NOMO-1 treated with dmso at 0.1 percent for 144 hours (cell line): ENCODE results near the gene RBM4.
"Not testable (repeated sequence)": the region's sequence is repeated elsewhere in the genome, so short reads cannot be mapped to it uniquely, and the experiment has no call there.

ENCODE experiments used
- DNase-seq: peaks from one replicate; lab custom pipeline; 2025; ENCODE audit not compliant: unreplicated experiment; lab: John Stamatoyannopoulos, UW

RBM4 gene

DNA sequence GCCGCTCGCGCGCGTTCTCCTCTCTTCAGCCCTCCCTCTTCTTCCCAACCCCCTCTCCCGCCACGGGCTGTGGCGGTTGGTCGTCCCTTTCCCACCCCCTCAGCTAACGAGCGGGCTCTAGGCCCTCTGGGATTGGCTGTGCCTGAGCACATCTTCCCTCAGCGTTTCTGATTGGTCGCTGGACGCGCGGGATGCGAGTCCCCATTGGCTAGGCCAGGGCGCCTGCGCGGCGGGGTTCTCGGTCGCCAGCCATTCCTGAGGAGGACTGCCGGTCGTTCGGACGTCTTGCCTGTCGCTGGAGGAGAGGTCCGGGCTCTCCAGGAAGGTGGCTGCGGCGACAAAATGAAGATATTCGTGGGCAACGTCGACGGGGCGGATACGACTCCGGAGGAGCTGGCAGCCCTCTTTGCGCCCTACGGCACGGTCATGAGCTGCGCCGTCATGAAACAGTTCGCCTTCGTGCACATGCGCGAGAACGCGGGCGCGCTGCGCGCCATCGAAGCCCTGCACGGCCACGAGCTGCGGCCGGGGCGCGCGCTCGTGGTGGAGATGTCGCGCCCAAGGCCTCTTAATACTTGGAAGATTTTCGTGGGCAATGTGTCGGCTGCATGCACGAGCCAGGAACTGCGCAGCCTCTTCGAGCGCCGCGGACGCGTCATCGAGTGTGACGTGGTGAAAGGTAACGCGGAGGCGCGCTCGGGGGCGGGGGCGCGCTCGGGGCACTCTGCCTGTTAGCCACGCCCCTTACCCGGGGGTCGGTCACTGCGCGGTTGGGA, 21.9 kb upstream of the RBM4 start, which contains the start of gene RBM14:
RBM14 (plus strand) TSS at position 252 of the 776 bp plus-strand sequence; CDS start at position 343, 91 bp downstream.
- peak; percentile 98 for DNase-seq

DNA sequence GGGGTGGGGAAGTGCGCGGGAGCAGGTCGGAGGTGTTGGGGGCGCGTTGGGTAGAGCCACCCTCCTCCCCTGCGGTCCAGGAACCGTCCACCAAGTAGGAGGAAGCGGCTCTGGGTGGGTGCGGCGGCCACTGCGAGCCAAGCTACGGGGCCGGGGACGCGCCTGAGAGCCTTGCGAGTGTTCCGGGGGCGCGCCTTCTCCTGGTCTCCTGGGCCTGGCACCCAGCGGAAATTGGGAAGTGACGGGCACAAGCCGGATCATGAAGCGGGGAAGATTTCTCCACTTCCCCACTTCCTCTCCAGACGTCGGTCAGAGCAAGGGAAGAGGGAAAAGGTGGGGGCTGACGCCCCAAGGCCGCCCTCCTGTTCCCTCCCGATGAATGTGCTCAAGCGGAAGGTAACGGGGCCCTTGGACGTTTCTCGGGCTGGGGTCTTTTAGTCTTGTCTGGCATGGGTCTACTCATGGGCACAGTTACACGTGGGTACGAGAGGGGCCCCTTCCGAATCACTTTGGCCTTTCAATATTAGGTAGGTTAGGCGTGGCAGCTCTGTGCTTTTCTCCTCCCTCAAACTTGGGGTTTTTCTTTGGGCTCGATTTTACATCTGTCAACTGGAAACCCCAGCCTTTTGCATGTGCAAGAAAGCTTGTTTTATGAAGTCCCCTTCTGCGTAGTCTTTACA, 21.2 kb upstream of the RBM4 start:
- DNase-seq = no peak

DNA sequence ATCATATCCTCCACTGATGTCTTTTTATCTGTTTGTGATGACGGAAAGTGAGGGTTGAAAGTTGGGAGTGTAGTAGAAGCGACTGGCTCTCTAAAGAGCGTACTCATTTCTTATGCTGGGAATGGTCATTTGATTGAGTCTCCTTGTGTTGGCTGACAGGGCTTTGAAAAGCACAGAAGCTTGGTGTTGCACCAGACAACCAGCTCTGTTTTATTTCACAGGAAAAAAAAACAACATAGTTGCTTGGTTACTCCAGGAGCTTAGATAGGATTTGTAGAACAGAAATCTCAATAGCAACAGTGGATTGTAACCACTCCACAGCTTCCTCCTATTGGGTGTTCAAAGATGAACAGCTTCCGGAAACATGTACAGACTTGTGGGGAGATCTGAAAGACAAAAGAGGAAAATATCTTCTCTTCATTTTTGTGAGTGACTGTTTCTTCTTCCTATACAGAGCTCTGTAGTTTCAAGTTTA, 19.4 kb upstream of the RBM4 start:
- peak; percentile 39 for DNase-seq

DNA sequence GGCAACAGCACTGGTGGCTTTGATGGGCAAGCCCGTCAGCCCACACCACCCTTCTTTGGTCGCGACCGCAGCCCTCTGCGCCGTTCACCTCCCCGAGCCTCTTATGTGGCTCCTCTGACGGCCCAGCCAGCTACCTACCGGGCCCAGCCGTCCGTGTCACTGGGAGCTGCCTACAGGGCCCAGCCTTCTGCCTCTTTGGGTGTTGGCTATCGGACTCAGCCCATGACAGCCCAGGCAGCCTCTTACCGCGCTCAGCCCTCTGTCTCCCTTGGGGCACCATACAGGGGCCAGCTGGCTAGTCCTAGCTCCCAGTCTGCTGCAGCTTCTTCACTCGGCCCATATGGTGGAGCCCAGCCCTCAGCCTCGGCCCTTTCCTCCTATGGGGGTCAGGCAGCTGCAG, 14.1 kb upstream of the RBM4 start:
- no peak for DNase-seq

DNA sequence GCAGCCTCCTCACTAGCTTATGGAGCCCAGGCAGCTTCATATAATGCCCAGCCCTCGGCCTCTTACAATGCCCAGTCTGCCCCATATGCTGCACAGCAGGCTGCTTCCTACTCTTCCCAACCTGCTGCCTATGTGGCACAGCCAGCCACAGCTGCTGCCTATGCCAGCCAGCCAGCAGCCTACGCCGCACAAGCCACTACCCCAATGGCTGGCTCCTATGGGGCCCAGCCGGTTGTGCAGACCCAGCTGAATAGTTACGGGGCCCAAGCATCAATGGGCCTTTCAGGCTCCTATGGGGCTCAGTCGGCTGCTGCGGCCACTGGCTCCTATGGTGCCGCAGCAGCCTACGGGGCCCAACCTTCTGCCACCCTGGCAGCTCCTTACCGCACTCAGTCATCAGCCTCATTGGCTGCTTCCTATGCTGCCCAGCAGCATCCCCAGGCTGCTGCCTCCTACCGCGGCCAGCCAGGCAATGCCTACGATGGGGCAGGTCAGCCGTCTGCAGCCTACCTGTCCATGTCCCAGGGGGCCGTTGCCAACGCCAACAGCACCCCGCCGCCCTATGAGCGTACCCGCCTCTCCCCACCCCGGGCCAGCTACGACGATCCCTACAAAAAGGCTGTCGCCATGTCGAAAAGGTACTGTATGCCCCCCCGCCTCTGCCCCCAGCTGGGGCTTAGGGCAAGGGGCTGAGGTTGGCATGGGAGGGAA, 13.3 kb upstream of the RBM4 start:
- DNase-seq = no peak

DNA sequence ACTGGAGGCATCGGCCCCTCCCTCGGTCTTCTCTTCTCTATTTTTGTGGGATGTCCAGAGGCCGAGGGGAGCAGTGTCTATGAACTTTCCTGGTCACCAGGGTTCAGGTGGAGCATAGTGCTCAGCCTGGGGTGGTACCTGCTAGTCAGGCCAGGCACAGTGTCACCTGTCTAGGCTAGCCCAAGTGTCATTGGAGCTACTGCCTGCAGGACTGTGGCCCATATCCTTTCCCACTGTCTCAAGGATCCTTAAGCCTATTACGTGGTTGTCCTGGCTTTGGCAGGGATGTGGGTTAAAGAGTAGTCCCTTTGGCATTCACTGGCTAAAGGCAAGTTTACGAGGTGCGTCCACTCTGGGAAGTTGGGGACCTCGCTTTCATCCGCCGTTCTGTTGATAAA, 12.8 kb upstream of the RBM4 start:
- DNase-seq = no peak

DNA sequence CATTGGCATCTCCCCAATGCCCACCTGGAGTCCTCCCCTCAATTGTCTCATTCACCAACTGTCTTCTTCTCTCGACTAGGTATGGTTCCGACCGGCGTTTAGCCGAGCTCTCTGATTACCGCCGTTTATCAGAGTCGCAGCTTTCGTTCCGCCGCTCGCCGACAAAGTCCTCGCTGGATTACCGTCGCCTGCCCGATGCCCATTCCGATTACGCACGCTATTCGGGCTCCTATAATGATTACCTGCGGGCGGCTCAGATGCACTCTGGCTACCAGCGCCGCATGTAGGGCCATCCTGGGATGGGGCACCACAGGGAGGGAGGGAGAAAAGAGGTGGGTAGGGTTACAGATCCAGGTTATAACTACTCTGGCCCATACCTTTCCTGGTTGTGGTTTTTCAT, 12.1 kb upstream of the RBM4 start:
- DNase-seq = no peak

DNA sequence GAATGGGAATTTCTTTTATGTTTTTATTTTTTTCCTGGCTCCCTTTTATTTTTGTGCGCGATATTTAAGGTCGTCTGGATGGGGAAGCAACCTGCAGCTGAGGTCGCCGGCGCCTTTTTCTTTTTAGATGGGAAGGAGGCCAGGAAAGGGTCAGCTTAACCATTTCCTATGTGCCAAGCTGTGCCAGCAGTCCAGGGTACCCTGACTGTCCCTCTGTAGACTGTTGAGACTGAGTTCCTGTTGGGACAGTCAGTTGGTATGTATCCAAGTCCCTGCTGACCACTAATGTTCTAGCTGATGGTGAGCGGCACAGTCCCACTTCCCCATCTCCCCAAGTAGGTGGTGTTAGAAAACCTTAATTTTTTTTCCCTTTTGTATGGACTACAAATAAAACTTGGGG, 11.6 kb upstream of the RBM4 start:
- DNase-seq = no peak

DNA sequence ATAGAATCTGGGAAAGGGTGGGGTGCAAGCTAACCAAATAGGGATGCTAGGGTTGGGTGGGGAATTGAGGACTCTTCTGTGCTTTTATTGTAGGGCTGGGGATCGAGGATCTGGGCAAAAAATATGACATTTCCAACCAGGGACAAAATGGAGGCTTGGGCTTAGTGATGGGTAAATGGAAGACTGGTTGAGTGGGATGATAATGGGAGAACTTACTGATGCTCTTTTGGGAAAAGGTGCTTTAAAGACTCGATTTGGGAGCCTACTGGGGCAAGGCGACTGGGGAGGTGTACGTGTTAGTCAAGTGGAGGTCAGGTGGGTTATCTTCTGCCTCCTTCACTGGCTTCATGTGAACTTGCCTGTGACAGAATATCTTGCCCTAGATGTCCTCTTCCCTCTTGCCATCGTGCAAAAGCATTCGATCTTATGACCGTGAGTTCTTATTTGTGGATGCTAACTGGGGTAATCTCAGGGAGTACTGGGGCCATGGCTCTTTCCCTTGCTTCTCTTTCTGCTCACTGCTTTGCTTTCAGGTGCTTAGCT, 10.4 kb upstream of the RBM4 start:
- DNase-seq = no peak

DNA sequence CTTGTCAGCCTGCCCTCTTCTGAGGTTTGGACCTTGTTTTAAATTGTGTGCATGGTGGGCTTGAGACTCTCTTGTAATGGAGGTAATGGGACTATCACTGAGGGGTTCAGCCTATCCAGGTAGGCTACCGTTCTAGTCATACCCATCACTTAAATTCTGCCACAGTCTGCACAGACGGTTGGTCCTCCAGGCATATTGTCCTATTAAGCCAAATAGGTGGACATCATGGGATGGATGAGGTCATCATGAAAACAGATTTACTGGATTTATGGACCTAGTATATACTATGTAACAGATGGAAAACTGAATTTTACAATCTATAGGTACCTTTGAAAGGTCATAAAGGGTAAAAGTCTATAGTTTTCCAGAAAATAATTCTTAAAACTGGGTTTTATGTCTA, 9.1 kb upstream of the RBM4 start:
- no peak for DNase-seq

DNA sequence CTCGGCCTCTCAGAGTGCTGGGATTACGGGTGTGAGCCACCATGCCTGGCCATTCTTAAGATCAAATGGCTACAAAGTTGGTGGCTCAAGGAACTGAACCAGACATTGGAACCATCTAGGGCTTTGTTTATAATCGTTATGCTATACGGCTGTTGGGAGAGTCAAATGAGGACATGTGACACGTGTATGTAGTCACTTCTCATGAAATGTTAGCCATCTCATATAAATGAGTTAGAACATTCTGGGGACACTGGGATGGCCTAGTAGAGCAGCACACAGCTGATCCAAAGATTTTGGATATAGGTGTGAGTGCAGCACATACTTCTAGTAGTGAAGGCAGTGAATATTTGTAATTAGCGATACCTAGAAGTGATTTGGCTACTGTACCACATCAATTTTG, 6.6 kb upstream of the RBM4 start:
- DNase-seq = no peak

DNA sequence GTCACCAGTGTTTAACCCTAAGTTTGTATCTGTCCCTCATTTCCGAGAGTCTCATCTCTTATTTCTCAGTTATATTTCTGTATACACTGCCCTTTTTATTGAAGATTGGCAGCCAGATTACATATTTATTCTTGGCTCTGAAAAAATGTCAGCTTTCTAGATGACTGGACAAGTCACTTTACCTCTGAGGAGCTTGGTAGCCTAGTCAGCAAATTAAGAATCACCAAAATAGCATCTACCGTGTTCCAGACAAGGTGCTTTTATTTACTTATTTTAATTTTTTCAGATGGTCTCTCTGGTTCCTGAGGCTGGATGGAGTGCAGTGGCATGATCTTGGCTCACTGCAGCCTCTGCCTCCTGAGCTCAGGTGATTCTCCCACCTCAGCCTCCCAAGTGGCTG, 5.6 kb upstream of the RBM4 start:
- no peak for DNase-seq

DNA sequence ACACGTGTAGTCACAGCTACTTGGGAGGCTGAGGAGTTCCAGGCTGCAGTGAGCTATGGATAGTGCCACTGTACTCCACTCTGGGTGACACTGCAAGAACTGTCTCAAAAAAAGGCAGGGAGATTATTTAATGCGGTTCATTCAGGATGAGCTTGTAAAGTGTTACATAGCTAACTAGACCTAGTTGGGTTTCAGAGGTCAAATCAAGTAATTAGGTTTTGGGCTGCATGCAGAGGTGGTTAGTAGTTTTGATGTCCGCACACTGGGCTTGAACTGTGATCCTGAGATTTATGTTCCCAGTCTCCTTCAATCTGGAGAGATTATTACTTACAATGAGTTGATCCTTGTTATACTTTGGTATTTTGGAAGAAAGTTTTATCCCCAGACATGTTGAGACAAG, 2.1 kb upstream of the RBM4 start:
- no peak for DNase-seq

DNA sequence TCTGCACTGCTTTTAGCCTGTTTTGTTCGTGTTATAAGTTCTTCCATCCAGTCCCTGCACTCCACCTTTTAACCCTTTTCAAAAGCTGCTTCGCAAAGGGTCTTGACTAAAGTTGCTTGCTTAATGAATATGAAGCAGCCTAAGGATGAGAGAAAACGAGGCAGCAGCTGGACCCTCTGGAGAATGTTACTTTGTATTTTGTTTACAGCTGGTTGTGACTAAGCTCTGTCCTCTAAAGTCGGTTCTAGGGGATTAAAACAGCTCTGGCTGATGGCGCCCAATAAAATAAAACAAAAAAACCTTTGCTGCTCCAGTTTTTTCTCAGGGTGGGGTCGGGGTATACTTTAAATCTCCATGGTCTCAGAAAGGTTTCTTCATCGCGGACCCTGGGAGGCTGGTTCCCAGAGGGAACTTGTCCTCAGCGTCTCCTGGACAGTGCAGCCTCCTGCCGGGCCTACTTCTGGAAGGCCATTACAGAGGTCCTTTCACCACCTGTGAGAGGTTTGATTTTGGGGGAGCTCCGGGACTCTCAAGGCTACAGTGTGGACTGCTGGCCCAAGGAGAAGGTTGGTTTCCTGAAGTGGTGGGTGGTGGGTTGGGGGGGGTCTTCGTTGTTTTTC, 836 bp upstream of the RBM4 start:
- DNase-seq = no peak

DNA sequence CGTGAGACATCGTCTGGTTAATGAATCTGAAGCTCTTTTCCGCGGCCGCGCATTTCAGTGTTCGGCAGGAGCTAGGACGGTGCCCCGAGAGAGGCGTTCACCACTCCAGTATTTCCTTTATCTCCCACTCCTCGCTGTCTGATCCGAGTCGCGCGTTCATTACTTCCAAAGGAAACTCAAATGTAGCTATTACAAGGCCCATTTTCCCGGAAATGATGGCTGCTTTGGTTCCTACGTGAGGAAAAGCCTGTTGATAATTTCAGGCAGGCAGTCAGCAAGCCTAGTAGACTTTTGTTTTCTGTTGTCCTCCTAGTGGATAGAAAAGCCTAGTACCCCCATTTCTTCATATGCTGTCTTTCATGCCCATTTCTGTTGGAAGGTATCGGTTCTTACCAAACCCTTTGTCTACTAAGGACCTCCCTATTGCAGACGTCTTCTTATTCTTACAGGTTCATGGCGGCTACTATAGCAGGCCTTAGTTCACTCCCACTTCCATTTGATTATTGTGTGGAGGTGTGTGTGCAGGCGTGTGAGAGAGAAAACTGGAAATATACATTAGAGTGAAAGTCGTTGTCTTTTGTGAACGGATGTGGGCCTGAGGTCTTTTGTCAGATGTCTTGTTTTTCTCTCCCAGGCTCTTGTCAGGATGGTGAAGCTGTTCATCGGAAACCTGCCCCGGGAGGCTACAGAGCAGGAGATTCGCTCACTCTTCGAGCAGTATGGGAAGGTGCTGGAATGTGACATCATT, 737 bp downstream of the RBM4 start:
- no peak for DNase-seq

DNA sequence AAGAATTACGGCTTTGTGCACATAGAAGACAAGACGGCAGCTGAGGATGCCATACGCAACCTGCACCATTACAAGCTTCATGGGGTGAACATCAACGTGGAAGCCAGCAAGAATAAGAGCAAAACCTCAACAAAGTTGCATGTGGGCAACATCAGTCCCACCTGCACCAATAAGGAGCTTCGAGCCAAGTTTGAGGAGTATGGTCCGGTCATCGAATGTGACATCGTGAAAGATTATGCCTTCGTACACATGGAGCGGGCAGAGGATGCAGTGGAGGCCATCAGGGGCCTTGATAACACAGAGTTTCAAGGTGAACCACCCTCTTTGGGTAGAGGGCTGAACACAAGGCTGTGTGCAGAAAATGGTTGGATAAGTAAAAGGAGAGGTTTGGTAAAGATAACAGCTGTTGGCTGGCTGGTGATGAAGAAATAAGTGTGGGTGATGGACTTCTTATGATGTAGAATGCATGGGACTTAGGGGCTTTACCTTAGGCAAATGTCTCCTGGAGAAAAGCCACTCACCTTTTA, 1.4 kb downstream of the RBM4 start:
- DNase-seq = not testable (repeated sequence)

DNA sequence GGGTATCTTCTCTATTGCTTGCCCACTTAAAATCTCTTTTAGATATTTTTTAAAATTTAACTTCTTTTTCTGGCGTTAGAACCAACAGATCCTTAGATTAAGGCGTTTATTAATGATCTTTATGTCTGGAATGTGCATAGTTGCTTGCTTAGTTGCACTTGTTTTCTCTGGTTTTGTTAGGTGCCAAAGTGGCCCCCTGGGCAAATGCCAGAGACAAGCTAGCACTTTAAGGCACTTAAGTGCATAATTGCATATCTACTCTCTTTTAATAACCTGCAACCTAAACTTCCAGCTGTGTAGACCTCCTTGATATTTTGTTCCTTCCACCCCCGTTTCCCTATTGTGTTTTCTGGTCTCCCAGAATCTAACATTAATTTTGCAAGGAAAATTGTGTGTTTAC, 3.3 kb downstream of the RBM4 start:
- DNase-seq = no peak

DNA sequence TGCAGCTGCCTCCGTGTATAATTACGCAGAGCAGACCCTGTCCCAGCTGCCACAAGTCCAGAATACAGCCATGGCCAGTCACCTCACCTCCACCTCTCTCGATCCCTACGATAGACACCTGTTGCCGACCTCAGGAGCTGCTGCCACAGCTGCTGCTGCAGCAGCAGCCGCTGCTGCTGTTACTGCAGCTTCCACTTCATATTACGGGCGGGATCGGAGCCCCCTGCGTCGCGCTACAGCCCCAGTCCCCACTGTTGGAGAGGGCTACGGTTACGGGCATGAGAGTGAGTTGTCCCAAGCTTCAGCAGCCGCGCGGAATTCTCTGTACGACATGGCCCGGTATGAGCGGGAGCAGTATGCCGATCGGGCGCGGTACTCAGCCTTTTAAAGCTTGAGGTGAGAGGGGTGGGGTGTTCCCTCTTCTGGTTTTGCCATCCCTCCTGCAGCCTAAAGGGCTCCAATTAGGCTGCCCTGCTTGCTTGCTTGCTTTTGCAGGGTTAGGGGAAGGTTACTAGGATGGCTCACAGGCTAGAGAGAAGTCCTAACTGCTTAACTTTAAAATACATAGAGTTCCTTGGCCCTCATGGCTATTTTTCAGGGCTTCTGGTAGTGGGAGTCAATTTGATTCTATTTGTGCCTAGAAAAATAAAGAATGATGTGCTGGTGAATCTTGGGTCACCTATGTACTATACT, 5.4 kb downstream of the RBM4 start:
- DNase-seq = no peak

DNA sequence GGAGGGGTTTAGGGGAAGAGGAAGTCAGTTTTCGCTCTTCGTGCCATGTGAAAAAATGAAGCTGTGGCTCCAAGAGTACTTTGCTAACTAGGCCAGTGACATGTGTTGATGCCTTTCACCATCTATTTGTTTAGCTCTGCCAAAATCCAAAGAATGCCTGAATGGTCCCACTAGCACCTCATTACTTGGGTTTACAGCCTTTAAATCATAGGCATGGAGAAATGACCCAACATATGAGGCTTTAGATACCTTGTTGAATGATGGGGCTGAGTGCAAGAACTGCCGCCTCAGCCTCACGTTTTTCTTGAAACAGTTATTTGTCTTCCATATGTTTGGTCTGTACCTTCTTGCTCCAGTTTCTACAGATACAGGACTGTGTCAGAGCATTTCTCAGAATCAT, 8.3 kb downstream of the RBM4 start:
- no peak for DNase-seq

DNA sequence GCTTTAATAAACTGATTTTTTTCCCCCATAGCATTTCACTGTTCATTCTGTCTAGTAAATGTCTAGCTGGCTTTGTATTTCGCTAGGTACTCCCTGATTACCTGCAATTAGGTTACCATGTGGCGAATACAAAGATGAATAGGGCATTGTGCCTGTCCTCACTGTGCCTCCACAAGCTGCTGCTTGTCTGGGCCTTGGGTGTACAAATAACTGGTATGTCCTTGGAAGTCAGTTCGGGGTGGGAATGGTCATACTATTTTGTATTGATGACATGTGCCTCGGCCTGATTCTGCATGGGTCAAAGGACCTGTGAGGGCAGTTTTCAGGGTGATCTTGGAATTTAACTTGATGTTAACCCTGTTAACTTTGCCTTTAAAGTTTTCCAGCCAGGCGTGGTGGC, 11.4 kb downstream of the RBM4 start:
- no peak for DNase-seq
